BLaER1 treated with 17β-estradiol and CSF1 and Interleukin-3, amounts not matched to agents 10 nM and 100 nM (cell line): ENCODE measurements around the gene CXCL8.
A peak's percentile ranks its signal among the peaks of the same experiment; 100 is the strongest.
"Not testable (repeated sequence)": the region's sequence is repeated elsewhere in the genome, so short reads cannot be mapped to it uniquely, and the experiment has no call there.

Source experiments
- H3K27ac ChIP-seq, 11 experiments: shearing (Covaris generic); formaldehyde crosslinking; 2 replicates each; pipeline ENCODE4 v1.8.1; 2022
- H3K27me3 ChIP-seq, 11 experiments: shearing (Covaris generic); formaldehyde crosslinking; 2 replicates each; pipeline ENCODE4 v1.8.1; 2022
- H3K36me3 ChIP-seq, 11 experiments: shearing (Covaris generic); formaldehyde crosslinking; 2 replicates each; pipeline ENCODE4 v1.8.1; 2022
- H3K4me1 ChIP-seq, 10 experiments: shearing (Covaris generic); formaldehyde crosslinking; 2 replicates each; pipeline ENCODE4 v1.8.1; 2022
- H3K4me2 ChIP-seq, 11 experiments: shearing (Covaris generic); formaldehyde crosslinking; 2 replicates each; pipeline ENCODE4 v1.8.1; 2022
- H3K4me3 ChIP-seq, 10 experiments: shearing (Covaris generic); formaldehyde crosslinking; 2 replicates each; pipeline ENCODE4 v1.8.1; 2022
- H3K9ac ChIP-seq, 11 experiments: shearing (Covaris generic); formaldehyde crosslinking; 2 replicates each; pipeline ENCODE4 v1.8.1; 2022
- H3K9me3 ChIP-seq, 11 experiments: shearing (Covaris generic); formaldehyde crosslinking; replicated peaks in 1 of 11; 2 replicates each; pipeline ENCODE4 v1.8.1; 2022
- H4K20me1 ChIP-seq, 11 experiments: shearing (Covaris generic); formaldehyde crosslinking; 2 replicates each; pipeline ENCODE4 v1.8.1; 2022
- Cebpa-rat ChIP-seq, 11 experiments: shearing (Covaris generic); IDR thresholded peaks; 2 replicates each; pipeline ENCODE4 v1.8.1; 2022

Gene CXCL8

DNA sequence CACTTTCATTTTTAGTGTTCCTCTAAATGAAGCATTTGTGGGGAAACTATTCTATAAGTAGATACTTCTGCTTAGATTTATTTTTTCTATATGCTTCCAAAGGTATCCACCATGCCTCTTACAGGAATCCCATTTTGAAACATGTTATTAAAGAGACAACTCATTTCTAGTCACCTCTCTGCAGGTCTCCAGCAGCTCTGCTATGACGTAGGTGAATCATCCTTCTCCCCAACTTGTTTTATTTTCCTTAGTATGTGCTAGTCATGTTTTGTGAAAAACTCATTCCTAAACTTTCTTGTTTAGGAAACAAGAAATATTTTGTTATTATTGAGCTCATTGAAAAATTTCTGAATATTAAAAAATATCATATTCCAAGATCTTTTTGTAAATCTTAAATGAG is 12.8 kb downstream of the CXCL8 start:
- TF ChIP-seq Cebpa-rat (IDR thresholded peaks at IDR 0.05): no peak
- Histone ChIP-seq H3K36me3 (no peaks in the 10 kb centered on the region), H3K4me2 (peak overlapping the region in 2 of 11 experiments; percentile 38 to 39; a peak in 2 of 22 replicates), H3K4me1 (peaks cover 0 to 22% (median 0%) of the 10 kb centered on the region in 10 experiments; a peak in 3 of 20 replicates), H4K20me1 (no peaks in the 10 kb centered on the region), H3K9ac (no peak overlapping the region), H3K9me3 (no peaks in the 10 kb centered on the region), H3K27me3 (no peaks in the 10 kb centered on the region), H3K4me3 (no peak overlapping the region), H3K27ac (no peak overlapping the region)

GRCh38 chr4:73754934-73755333 is 14.6 kb downstream of the CXCL8 start:
- H3K27ac ChIP-seq: no peak overlapping the region
- H3K27me3 ChIP-seq: no peaks in the 10 kb centered on the region
- no peak overlapping the region for H3K9ac ChIP-seq
- no peak overlapping the region for H3K4me3 ChIP-seq
- no peaks in the 10 kb centered on the region for H3K9me3 ChIP-seq
- no peaks in the 10 kb centered on the region for H4K20me1 ChIP-seq
- H3K36me3 ChIP-seq: no peaks in the 10 kb centered on the region
- peaks cover 0 to 30% (median 0%) of the 10 kb centered on the region in 10 experiments; a peak in 3 of 20 replicates for H3K4me1 ChIP-seq
- H3K4me2 ChIP-seq: no peak overlapping the region
- TF ChIP-seq Cebpa-rat (IDR thresholded peaks at IDR 0.05): no peak

DNA sequence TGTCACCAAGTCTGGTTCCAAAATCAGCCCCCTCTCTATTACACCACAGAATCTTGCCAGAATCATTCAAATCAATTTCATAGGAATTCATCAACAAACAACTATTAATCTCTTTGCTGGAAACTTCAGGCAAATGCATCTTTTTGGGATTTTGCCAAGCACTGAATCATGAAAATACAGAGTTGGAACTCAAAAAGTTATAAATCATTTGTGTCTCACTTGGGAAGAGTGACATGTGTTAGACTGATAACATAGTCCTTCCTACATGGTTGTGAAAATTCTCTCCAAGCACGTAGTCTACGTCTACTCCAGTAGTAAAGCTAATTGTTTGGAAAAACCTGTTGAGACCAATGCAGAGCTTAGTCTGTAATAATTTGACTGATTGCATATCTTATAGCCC is 19.0 kb downstream of the CXCL8 start:
- H3K4me3 ChIP-seq: no peak overlapping the region
- 0 out of 22 replicates have a peak overlapping the region, but pooled peaks of 2 of the 11 experiments have one; percentile 12 for H3K4me2 ChIP-seq
- H3K9ac ChIP-seq: no peak overlapping the region
- no peaks in the 10 kb centered on the region for H3K27me3 ChIP-seq
- no peaks in the 10 kb centered on the region for H3K36me3 ChIP-seq
- no peaks in the 10 kb centered on the region for H3K9me3 ChIP-seq
- no peaks in the 10 kb centered on the region for H4K20me1 ChIP-seq
- H3K4me1 ChIP-seq: peaks cover 0 to 19% (median 7%) of the 10 kb centered on the region in 10 experiments; a peak in 8 of 20 replicates
- H3K27ac ChIP-seq: no peak overlapping the region
- no peak for TF ChIP-seq Cebpa-rat (IDR thresholded peaks at IDR 0.05)

- no peak overlapping the region for H3K9ac ChIP-seq
- peak overlapping the region in 2 of 11 experiments; percentile 30 to 45; a peak in 4 of 22 replicates for H3K4me2 ChIP-seq
- no peaks in the 10 kb centered on the region for H3K27me3 ChIP-seq
- no peaks in the 10 kb centered on the region for H3K36me3 ChIP-seq
- H3K9me3 ChIP-seq: no peaks in the 10 kb centered on the region
- H3K27ac ChIP-seq: no peak overlapping the region
- H3K4me1 ChIP-seq: peaks cover 0 to 19% (median 7%) of the 10 kb centered on the region in 10 experiments; a peak in 8 of 20 replicates
- TF ChIP-seq Cebpa-rat (IDR thresholded peaks at IDR 0.05): no peak
- no peaks in the 10 kb centered on the region for H4K20me1 ChIP-seq
- H3K4me3 ChIP-seq: no peak overlapping the region
These were observed 21.5 kb downstream of the CXCL8 start for GRCh38 chr4:73761856-73762255.

GRCh38 chr4:73762409-73762808 is 22.0 kb downstream of the CXCL8 start:
- H3K27ac ChIP-seq: no peak overlapping the region
- no peak for TF ChIP-seq Cebpa-rat (IDR thresholded peaks at IDR 0.05)
- H3K9me3 ChIP-seq: no peaks in the 10 kb centered on the region
- H3K4me2 ChIP-seq: peak overlapping the region in 6 of 11 experiments; percentile 2 to 45 (median 19); a peak in 6 of 22 replicates
- peaks cover 0 to 19% (median 7%) of the 10 kb centered on the region in 10 experiments; a peak in 8 of 20 replicates for H3K4me1 ChIP-seq
- no peaks in the 10 kb centered on the region for H3K36me3 ChIP-seq
- H3K27me3 ChIP-seq: no peaks in the 10 kb centered on the region
- H4K20me1 ChIP-seq: no peaks in the 10 kb centered on the region
- H3K9ac ChIP-seq: no peak overlapping the region
- H3K4me3 ChIP-seq: no peak overlapping the region

DNA sequence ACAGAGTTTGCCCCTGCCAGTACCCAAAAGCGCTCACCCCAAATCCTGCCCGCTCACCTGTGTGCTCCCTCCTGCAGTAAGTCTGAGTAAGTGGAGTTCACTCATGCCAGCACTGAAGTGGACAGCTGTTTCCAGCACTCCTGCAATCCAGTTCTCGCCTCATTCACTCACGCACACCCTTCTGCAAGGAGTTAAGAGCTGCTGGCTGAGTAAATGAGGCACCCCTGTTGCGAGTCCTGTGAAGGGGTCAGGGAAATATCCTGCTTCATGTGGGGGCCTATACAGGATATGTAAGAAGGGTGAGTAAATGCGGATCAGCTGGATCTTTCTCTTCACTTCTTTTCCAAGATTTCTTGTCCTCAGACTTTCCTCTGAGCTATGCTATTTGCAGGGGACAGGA is 23.5 kb downstream of the CXCL8 start:
- Histone ChIP-seq H3K4me3 (no peak overlapping the region), H3K36me3 (no peaks in the 10 kb centered on the region), H3K4me2 (no peak overlapping the region), H3K27me3 (no peaks in the 10 kb centered on the region), H3K27ac (no peak overlapping the region), H3K9me3 (no peaks in the 10 kb centered on the region), H3K9ac (no peak overlapping the region), H3K4me1 (peaks cover 0 to 19% (median 7%) of the 10 kb centered on the region in 10 experiments; a peak in 8 of 20 replicates), H4K20me1 (no peaks in the 10 kb centered on the region)
- no peak for TF ChIP-seq Cebpa-rat (IDR thresholded peaks at IDR 0.05)

DNA sequence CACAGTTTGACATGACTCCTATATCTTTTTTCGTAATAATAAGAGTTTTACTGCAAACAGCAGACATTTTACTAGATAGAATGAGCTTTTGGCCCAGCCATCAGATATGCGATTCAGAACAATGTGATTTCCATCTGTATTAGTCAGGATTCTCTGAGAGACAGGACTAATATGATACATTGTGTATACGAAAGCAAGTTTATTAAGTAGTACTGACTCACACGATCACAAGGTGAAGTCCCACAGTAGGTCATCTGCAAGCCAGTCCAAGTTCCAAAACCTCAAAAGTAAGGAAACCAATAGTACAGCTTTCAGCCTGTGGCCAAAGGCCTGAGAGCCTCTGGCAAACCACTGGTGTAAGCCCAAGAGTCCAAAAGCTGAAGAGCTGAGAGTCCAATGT is 24.1 kb downstream of the CXCL8 start:
- no peak overlapping the region for H3K9ac ChIP-seq
- no peak overlapping the region for H3K4me3 ChIP-seq
- no peak overlapping the region for H3K4me2 ChIP-seq

DNA sequence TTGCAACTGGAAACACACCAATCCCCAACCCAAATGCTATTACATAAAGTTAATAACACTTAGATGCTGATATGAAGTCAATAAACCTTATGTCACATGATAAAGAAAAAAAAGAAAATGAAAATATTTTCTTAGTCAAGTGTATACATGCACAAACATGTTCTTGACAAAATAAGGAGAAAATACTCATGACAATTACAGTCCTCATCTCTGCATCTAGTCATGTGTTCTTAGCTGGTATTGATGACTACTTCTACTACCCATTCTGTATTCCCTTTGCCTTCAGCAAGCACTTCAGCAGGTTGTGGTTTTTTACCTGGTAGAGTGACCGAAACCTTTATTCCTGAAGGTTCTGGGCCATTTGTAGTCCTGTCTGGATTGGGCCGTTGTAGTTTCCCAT is 24.9 kb downstream of the CXCL8 start:
- H4K20me1 ChIP-seq: no peaks in the 10 kb centered on the region

More for the DNA sequence above, 24.1 kb downstream of the CXCL8 start:
- no peaks in the 10 kb centered on the region for H3K36me3 ChIP-seq
- no peak overlapping the region for H3K27ac ChIP-seq
- peaks cover 0 to 17% (median 7%) of the 10 kb centered on the region in 10 experiments; a peak in 8 of 20 replicates for H3K4me1 ChIP-seq
- H4K20me1 ChIP-seq: no peaks in the 10 kb centered on the region
- TF ChIP-seq Cebpa-rat (IDR thresholded peaks at IDR 0.05): no peak
- no peaks in the 10 kb centered on the region for H3K9me3 ChIP-seq
- no peaks in the 10 kb centered on the region for H3K27me3 ChIP-seq

GRCh38 chr4:73770917-73771316 is 30.5 kb downstream of the CXCL8 start:
- Histone ChIP-seq H3K27ac (no peak overlapping the region), H3K4me2 (peak overlapping the region in 3 of 11 experiments; percentile 46 to 74 (median 61); a peak in 5 of 22 replicates), H4K20me1 (no peaks in the 10 kb centered on the region), H3K36me3 (no peaks in the 10 kb centered on the region), H3K9me3 (no peaks in the 10 kb centered on the region), H3K4me3 (no peak overlapping the region), H3K9ac (no peak overlapping the region), H3K4me1 (peaks cover 0 to 28% (median 6%) of the 10 kb centered on the region in 10 experiments; a peak in 10 of 20 replicates), H3K27me3 (no peaks in the 10 kb centered on the region)
- TF ChIP-seq Cebpa-rat (IDR thresholded peaks at IDR 0.05): no peak

More for the DNA sequence above, 24.9 kb downstream of the CXCL8 start:
- Histone ChIP-seq H3K9ac (no peak overlapping the region), H3K4me3 (no peak overlapping the region), H3K36me3 (no peaks in the 10 kb centered on the region), H3K4me1 (peaks cover 0 to 16% (median 7%) of the 10 kb centered on the region in 10 experiments; a peak in 9 of 20 replicates), H3K4me2 (no peak overlapping the region), H3K9me3 (no peaks in the 10 kb centered on the region), H3K27me3 (no peaks in the 10 kb centered on the region), H3K27ac (no peak overlapping the region)
- TF ChIP-seq Cebpa-rat (IDR thresholded peaks at IDR 0.05): no peak

DNA sequence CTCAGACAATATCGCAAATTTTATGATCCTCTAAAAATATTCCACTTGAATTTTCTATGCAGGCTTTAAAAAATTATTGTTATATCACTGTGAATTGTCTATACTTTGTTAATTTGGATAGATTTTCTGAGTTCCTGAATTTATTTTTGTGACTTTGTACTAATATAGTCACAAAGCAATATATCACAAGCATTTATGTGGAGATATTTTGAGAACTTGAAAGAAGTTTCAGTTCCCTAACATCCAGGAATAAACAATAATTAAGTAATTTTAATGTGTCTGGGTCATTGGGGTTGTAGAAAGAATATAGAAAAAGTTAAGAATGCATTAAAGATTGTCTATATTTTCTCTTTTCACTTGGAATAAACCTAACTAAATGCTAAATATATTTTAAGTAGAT is 32.0 kb downstream of the CXCL8 start:
- Histone ChIP-seq H3K4me2 (peak overlapping the region in 6 of 11 experiments; percentile 7 to 43 (median 21); a peak in 7 of 22 replicates), H3K36me3 (no peaks in the 10 kb centered on the region), H3K9me3 (no peaks in the 10 kb centered on the region), H3K27me3 (no peaks in the 10 kb centered on the region), H3K27ac (no peak overlapping the region), H3K9ac (no peak overlapping the region), H4K20me1 (no peaks in the 10 kb centered on the region), H3K4me1 (peaks cover 0 to 37% (median 6%) of the 10 kb centered on the region in 10 experiments; a peak in 10 of 20 replicates), H3K4me3 (no peak overlapping the region)
- TF ChIP-seq Cebpa-rat (IDR thresholded peaks at IDR 0.05): no peak

DNA sequence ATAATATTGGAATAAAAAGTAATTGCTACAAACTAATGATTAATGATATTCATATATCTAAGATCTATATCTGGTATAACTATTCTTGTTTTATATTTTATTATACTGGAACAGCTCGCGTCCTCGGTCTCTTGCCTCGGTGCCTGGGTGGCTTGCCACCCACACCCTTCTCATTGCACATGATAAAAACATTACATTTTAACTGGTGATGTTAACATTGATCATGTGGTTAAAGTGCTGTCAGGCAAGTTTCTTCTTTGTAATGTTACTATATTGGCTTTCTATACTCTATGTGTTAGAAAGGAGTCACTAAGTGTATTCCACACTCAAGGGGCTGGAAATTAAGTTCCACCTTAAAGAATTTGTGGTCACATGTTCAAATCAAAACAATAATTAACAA is 34.0 kb downstream of the CXCL8 start:
- H3K27me3 ChIP-seq, H3K4me2 ChIP-seq, H3K9ac ChIP-seq, H4K20me1 ChIP-seq, H3K9me3 ChIP-seq, H3K36me3 ChIP-seq, H3K4me3 ChIP-seq, H3K27ac ChIP-seq: not testable (repeated sequence)
- H3K4me1 ChIP-seq: peaks cover 0 to 40% (median 6%) of the 10 kb centered on the region in 10 experiments; a peak in 10 of 20 replicates
